Mucosa of descending colon (tissue), 3 donors: ENCODE data around the gene BET1. TPM values are rescaled to one million over a fixed set of nuclear protein-coding genes. Genes with fewer than 3 reads are reported as not detected.
"Not testable (repeated sequence)": the region's sequence is repeated elsewhere in the genome, so short reads cannot be mapped to it uniquely, and the experiment has no call there.

ENCODE experiments used
- ATAC-seq: fragments of 200-7000 bp; cut with Tn5 transposase; one replicate; pipeline ENCODE4 v1.9.1; 2020; ENCODE audit warnings: mild to moderate bottlenecking, moderate library complexity
- DNase-seq, 3 donors: peaks; one replicate each; pipeline ENCODE4 v3.0.0-alpha.2; 2020
- H3K36me3 ChIP-seq: fragments of 200-600 bp; one replicate; pipeline ENCODE4 v1.8.0; 2021; ENCODE audit warnings: low read depth, mild to moderate bottlenecking
- H3K4me1 ChIP-seq: fragments of 200-600 bp; one replicate; pipeline ENCODE4 v1.8.0; 2021; ENCODE audit warnings: low read depth, mild to moderate bottlenecking
- H3K4me3 ChIP-seq: fragments of 200-600 bp; one replicate; pipeline ENCODE4 v1.8.0; 2021; ENCODE audit warnings: mild to moderate bottlenecking
- H3K9me3 ChIP-seq: fragments of 200-600 bp; one replicate; pipeline ENCODE4 v1.8.0; 2021; ENCODE audit warnings: mild to moderate bottlenecking
- intact Hi-C, 2 donors: fragments of 100-400 bp; cut with DNase I in 1 of 2; cut with micrococcal nuclease in 1 of 2; formaldehyde crosslinking; loops; one replicate each; pipeline versions ENCODE4 v1.11.0 to v1.11.1; 2022; cut with DNase I, micrococcal nuclease
- total RNA-seq, 3 donors: library from RNA; stranded (reverse); fragmentation: NEBNext Ultra II Directional in 2 of 3; extraction: Animal tissue kit (Norgen Biotek cat#: 25700) in 2 of 3; gene quantifications; one replicate each; pipeline versions ENCODE4 v1.2.1 to v1.2.4, GENCODE V29; 2021 to 2023
- TF ChIP-seq, protein P1 (sequence below): fragments of 200-600 bp; IDR thresholded peaks from one replicate; pipeline ENCODE4 v1.8.0; 2022; ENCODE audit warnings: antibody characterized with exemption, mild to moderate bottlenecking
- donor health status: DM: no; HTN: no; CAD: no; lungs with moderate emphysema.
- donor health status: DM: no; HTN: no; CAD: no.
- donor health status: DM: no; HTN: yes; CAD: no.

The BET1 gene
- total RNA-seq, 3 donors from 2014 or later, result 16.4 to 21.4 (median 18.9) TPM

DNA sequence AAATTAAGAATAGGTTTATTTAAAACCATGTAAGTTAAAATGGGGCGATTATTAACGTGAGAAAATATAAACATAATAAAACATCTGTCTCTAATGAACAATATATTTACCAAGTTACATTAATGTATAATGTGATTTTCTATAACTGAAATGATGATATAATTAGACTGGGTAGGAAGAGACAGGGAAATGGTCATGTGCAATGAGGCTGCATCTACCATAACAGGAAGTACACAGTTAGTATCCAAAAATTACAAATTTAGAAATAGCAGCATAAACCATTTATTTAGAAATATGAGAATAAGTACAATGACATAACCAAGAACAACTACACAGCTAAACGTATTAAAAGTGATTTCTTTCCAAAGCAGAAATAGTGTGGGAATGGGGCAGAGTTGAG lies 25.8 kb upstream of the BET1 start:
- no peak overlapping the region for H3K4me3 ChIP-seq
- intact Hi-C loops, result no loop called here
- no peak for DNase-seq
- H3K4me1 ChIP-seq, result no peaks in the 10 kb centered on the region
- TF ChIP-seq, protein P1, sequence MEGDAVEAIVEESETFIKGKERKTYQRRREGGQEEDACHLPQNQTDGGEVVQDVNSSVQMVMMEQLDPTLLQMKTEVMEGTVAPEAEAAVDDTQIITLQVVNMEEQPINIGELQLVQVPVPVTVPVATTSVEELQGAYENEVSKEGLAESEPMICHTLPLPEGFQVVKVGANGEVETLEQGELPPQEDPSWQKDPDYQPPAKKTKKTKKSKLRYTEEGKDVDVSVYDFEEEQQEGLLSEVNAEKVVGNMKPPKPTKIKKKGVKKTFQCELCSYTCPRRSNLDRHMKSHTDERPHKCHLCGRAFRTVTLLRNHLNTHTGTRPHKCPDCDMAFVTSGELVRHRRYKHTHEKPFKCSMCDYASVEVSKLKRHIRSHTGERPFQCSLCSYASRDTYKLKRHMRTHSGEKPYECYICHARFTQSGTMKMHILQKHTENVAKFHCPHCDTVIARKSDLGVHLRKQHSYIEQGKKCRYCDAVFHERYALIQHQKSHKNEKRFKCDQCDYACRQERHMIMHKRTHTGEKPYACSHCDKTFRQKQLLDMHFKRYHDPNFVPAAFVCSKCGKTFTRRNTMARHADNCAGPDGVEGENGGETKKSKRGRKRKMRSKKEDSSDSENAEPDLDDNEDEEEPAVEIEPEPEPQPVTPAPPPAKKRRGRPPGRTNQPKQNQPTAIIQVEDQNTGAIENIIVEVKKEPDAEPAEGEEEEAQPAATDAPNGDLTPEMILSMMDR, result no peak
- H3K36me3 ChIP-seq, result no peaks in the 10 kb centered on the region
- no peak for ATAC-seq
- no peaks in the 10 kb centered on the region for H3K9me3 ChIP-seq

DNA sequence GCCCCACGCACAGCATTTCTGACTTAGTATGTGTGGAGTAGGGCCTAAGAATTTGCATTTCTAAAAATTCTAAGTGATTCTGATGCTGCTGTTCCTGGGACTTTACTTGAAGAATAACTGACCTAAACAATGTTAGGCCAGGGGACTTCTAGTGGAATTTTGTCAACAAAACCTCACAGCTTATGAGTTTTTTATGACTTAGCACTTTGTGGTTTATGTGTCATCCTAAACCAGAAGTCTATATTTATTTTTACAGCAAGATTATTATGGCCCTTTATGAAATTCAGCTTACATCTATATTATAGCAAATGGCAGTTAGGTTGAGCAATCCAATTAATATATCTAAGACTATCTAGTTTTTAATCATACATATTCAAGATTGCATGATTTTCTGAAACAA lies 24.6 kb upstream of the BET1 start:
- H3K36me3 ChIP-seq, result no peaks in the 10 kb centered on the region
- H3K4me1 ChIP-seq, result no peaks in the 10 kb centered on the region
- H3K4me3 ChIP-seq, result no peak overlapping the region
- TF ChIP-seq, protein P1, result no peak
- DNase-seq (no peak), ATAC-seq (no peak)
- H3K9me3 ChIP-seq, result no peaks in the 10 kb centered on the region
- intact Hi-C loops, result no loop called here

DNA sequence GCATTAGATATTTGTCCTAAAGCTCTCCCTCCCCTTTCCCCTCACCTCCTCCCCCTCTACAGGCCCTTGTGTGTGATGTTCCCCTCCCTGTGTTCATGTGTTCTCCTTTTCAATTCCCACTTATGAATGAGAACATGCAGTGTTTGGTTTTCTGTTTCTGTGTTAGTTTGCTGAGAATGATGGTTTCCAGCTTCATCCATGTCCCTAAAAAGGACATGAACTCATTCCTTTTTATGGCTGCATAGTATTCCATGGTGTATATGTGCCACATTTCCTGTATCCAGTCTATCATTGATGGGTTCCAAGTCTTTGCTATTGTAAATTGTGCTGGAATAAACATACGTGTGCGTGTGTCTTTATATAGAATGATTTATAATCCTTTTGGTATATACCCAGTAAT lies 22.5 kb upstream of the BET1 start:
- H3K4me3 ChIP-seq, H3K36me3 ChIP-seq, intact Hi-C loops, H3K9me3 ChIP-seq, H3K4me1 ChIP-seq, ATAC-seq, DNase-seq: not testable (repeated sequence)

DNA sequence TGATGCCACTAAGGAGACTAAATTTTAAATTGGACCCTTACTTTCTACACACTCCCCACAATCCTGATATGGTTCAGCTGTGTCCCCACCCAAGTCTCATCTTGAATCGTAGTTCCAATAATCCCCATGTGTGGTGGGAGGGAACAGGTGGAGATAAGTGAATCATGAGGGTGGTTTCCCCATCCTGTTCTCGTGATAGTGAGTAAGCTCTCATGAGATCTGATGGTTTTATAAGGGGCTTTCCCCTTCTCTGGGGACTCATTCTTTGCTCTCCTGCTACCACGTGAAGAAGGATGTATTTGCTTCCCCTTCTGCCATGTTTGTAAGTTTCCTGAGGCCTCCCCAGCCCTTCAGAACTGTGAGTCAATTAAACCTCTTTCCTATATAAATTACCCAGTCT lies 18.4 kb upstream of the BET1 start:
- Histone ChIP-seq H3K4me1 (no peaks in the 10 kb centered on the region), H3K4me3 (no peak overlapping the region), H3K36me3 (no peaks in the 10 kb centered on the region), H3K9me3 (no peaks in the 10 kb centered on the region)
- no peak for ATAC-seq
- intact Hi-C loops, result no loop called here
- DNase-seq, result no peak
- TF ChIP-seq, protein P1, result no peak

DNA sequence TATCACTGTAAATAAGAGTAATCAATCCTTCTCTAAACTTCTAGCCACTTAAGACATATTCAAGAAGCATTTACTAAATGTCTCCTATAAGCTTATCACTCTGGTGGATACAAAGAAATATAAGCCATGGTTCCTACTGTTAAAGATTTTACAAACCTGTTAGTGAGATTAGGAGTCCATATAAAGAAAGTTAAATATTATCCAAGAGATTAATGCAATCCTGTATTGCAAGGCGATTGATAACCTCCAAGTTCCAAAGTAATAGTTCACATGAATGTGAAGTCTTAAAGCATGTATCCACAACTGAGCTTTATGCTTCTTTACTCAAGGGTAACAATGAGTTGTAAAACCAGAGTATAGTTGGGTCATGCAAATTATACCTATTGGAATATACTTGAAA lies 12.6 kb upstream of the BET1 start:
- Histone ChIP-seq H3K4me3 (no peak overlapping the region), H3K9me3 (no peaks in the 10 kb centered on the region), H3K36me3 (no peaks in the 10 kb centered on the region), H3K4me1 (no peaks in the 10 kb centered on the region)
- intact Hi-C loops, result no loop called here
- TF ChIP-seq, protein P1, result no peak
- ATAC-seq (no peak), DNase-seq (no peak)

DNA sequence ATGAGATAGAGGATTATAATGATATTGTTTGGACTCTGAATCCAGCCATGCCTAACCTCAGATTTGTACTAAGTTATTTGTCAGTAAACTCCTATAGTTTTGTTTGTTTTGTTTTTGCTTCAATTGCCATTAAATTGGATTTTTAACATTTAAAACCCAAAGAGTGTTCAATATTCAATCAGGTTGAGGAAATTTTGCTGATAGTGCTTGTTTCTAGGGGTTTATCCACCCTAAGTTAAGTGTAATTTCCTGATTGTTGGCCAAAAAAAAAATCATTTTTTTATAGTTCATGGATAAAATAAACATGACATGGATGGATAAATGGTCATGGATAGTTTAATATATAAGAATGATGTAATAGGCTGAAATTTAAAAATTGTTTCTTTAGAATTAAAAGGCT lies 11.4 kb upstream of the BET1 start:
- ATAC-seq (no peak), DNase-seq (no peak)
- TF ChIP-seq, protein P1, result no peak
- Histone ChIP-seq H3K4me3 (no peak overlapping the region), H3K36me3 (no peaks in the 10 kb centered on the region), H3K4me1 (no peaks in the 10 kb centered on the region), H3K9me3 (no peaks in the 10 kb centered on the region)
- intact Hi-C loops, result no loop called here
